CD4-positive, alpha-beta T cell treated with Interleukin-1 beta for 1 hour (primary cell): ENCODE results near the gene FBRSL1.
"Not testable (repeated sequence)": the region's sequence is repeated elsewhere in the genome, so short reads cannot be mapped to it uniquely, and the experiment has no call there.

ENCODE experiments used
- DNase-seq, 2 donors: peaks; one replicate each; pipeline ENCODE4 v3.0.0-alpha.2; 2020 to 2022

The FBRSL1 gene

GRCh38 chr12:132454193-132454932 lies 35.6 kb upstream of the FBRSL1 start:
- DNase-seq = no peak

- no peak for DNase-seq
Observed at GRCh38 chr12:132454933-132455418, 35.0 kb upstream of the FBRSL1 start.

GRCh38 chr12:132455565-132455964 lies 34.4 kb upstream of the FBRSL1 start:
- no peak for DNase-seq

- DNase-seq = no peak
Observed at GRCh38 chr12:132456186-132456943, 33.6 kb upstream of the FBRSL1 start.

GRCh38 chr12:132456944-132457495 lies 32.9 kb upstream of the FBRSL1 start:
- DNase-seq = no peak

- no peak for DNase-seq
Observed at GRCh38 chr12:132458441-132458840, 31.5 kb upstream of the FBRSL1 start.

GRCh38 chr12:132458846-132459641 lies 30.9 kb upstream of the FBRSL1 start:
- no peak for DNase-seq

GRCh38 chr12:132460571-132460970 lies 29.4 kb upstream of the FBRSL1 start:
- DNase-seq = no peak

GRCh38 chr12:132461526-132461925 lies 28.4 kb upstream of the FBRSL1 start:
- DNase-seq = no peak

- DNase-seq = peak in 1 of 2 donors; percentile 51
Observed at GRCh38 chr12:132462788-132463187, 27.2 kb upstream of the FBRSL1 start.

GRCh38 chr12:132463284-132463924 lies 26.5 kb upstream of the FBRSL1 start:
- not testable (repeated sequence) for DNase-seq

- DNase-seq = not testable (repeated sequence)
Observed at GRCh38 chr12:132464304-132464703, 25.6 kb upstream of the FBRSL1 start.

- no peak for DNase-seq
Observed at GRCh38 chr12:132464820-132465219, 25.1 kb upstream of the FBRSL1 start.

- no peak for DNase-seq
Observed at GRCh38 chr12:132465269-132466190, 24.4 kb upstream of the FBRSL1 start.

- no peak for DNase-seq
Observed at GRCh38 chr12:132466241-132467201, 23.4 kb upstream of the FBRSL1 start.

- DNase-seq = no peak
Observed at GRCh38 chr12:132467511-132467910, 22.4 kb upstream of the FBRSL1 start.

- peak in 1 of 2 donors; percentile 38 for DNase-seq
Observed at GRCh38 chr12:132469423-132469822, 20.5 kb upstream of the FBRSL1 start.

- DNase-seq = no peak
Observed at GRCh38 chr12:132470397-132470796, 19.6 kb upstream of the FBRSL1 start.

- peak in 1 of 2 donors; percentile 74 for DNase-seq
Observed at GRCh38 chr12:132471011-132471857, 18.7 kb upstream of the FBRSL1 start.
